Calu3 (cell line): Measurements from ENCODE around the gene WNT7B. TPM values are rescaled to one million over a fixed set of nuclear protein-coding genes. Genes with fewer than 3 reads are reported as not detected.

Experiments
- Bru-seq: library from RNA; stranded (reverse); fragments of 400-500 nt; gene quantifications from one replicate; lab custom pipeline; 2021; lab: Mats Ljungman, UMichigan
- BruChase-seq, 2 experiments: library from RNA; stranded (reverse); fragments of 400-500 nt; gene quantifications; one replicate each; lab custom pipeline; 2021; lab: Mats Ljungman, UMichigan
- BruUV-seq: library from RNA; stranded (reverse); fragments of 400-500 nt; replicated peaks from 2 replicates; lab custom pipeline; 2021; lab: Mats Ljungman, UMichigan
- CTCF ChIA-PET: fragments of 300-600 bp; sonication (Branson Sonifier 250); formaldehyde crosslinking; loops from one replicate; lab custom pipeline; 2022; ENCODE audit warnings: antibody characterized with exemption; lab: Charles Lee
- DNase-seq: peaks from one replicate; pipeline ENCODE4 v3.0.0; 2022
- H3K27ac Mint-ChIP-seq: one replicate; pipeline ENCODE4 v1.8.0; 2022; ENCODE audit warnings: mixed read lengths; ENCODE audit not compliant: unreplicated experiment
- H3K27me3 Mint-ChIP-seq: one replicate; pipeline ENCODE4 v1.8.0; 2022; ENCODE audit warnings: mixed read lengths; ENCODE audit not compliant: unreplicated experiment
- H3K36me3 Mint-ChIP-seq: one replicate; pipeline ENCODE4 v1.8.0; 2022; ENCODE audit warnings: mild to moderate bottlenecking, moderate library complexity, mixed read lengths; ENCODE audit not compliant: insufficient read depth, unreplicated experiment
- H3K4me1 Mint-ChIP-seq: one replicate; pipeline ENCODE4 v1.8.0; 2022; ENCODE audit warnings: mild to moderate bottlenecking, low read depth, mixed read lengths; ENCODE audit not compliant: unreplicated experiment
- H3K4me3 Mint-ChIP-seq: one replicate; pipeline ENCODE4 v1.8.0; 2022; ENCODE audit warnings: mild to moderate bottlenecking, low read depth, moderate library complexity, mixed read lengths; ENCODE audit not compliant: unreplicated experiment
- H3K9me3 Mint-ChIP-seq: one replicate; pipeline ENCODE4 v1.8.0; 2022; ENCODE audit warnings: low read depth, mixed read lengths; ENCODE audit not compliant: unreplicated experiment
- CTCF ChIP-seq: fragments of 200-600 bp; IDR thresholded peaks from one replicate; pipeline ENCODE4 v1.8.0; 2022; ENCODE audit warnings: antibody characterized with exemption; ENCODE audit not compliant: unreplicated experiment
- intact Hi-C: fragments of 100-400 bp; cut with micrococcal nuclease; formaldehyde crosslinking; loops from one replicate; pipeline ENCODE4 v1.10.0; 2022; ENCODE audit not compliant: unreplicated experiment
- long read RNA-seq: library from polyadenylated mRNA; stranded (forward); transcript quantifications from one replicate; pipeline ENCODE4 v2.0.0, GENCODE V29; 2022
- total RNA-seq: library from RNA; stranded (reverse); gene quantifications from 2 replicates; pipeline ENCODE4 v1.2.3, GENCODE V29; 2022

Gene WNT7B
- 97.0 and 100.0 TPM in 2 replicates for total RNA-seq
- percentile 76 among the genes with signal in this experiment for Bru-seq, nascent RNA
- BruChase-seq, experiment 1, labeled RNA remaining after a 6-hour chase = percentile 85 among the genes with signal in this experiment
- BruChase-seq, experiment 2, labeled RNA remaining after a 2-hour chase = percentile 83 among the genes with signal in this experiment
- long read RNA-seq, transcript WNT7B-201 (4 exons, 3,919 nt) = major isoform, 9 of 39 reads
- long read RNA-seq, partial matches to known transcripts = 1 of 39 reads
- long read RNA-seq, other reads (novel, unspliced or antisense) = 29 of 39 reads

GRCh38 chr22:45977003-45977411 lies at the start of gene WNT7B:
TSS of gene WNT7B (minus strand) at chr22:45977162. CDS start at chr22:45976754, 408 bp downstream.
- Mint-ChIP-seq H3K4me1 (peaks cover 22% of the 10 kb centered on the region), H3K36me3 (peaks cover 43% of the 10 kb centered on the region), H3K4me3 (no peak within 1 kb of the TSS), H3K27me3 (no peaks in the 10 kb centered on the region), H3K9me3 (no peaks in the 10 kb centered on the region), H3K27ac (no peak within 1 kb of the TSS)
- peak; percentile 84 for DNase-seq
- CTCF ChIA-PET = interaction anchor here (0.6 to 1.2 kb wide), 11 partner anchors 58 to 890 kb away, joined by 3 to 9 read pairs (median 5); no protein-coding TSS in a partner anchor
- BruUV-seq = no TSS peak
- TF ChIP-seq CTCF = no peak
- intact Hi-C loops = loop anchor here (1.0 to 2.0 kb wide), 2 partner anchors 332 to 399 kb away; no protein-coding TSS in a partner anchor

- Mint-ChIP-seq H3K27me3 (peaks cover 61% of the 10 kb centered on the region), H3K4me1 (peaks cover 12% of the 10 kb centered on the region), H3K4me3 (peak overlapping the region; percentile 63), H3K36me3 (peaks cover 6% of the 10 kb centered on the region), H3K27ac (peak overlapping the region; percentile 12), H3K9me3 (no peaks in the 10 kb centered on the region)
- BruUV-seq = no TSS peak
- intact Hi-C loops = no loop called here
- no peak for TF ChIP-seq CTCF
- CTCF ChIA-PET = no interaction called here
- no peak for DNase-seq
These were observed 49.3 kb upstream of the WNT7B start for GRCh38 chr22:46025973-46026898.

DNA sequence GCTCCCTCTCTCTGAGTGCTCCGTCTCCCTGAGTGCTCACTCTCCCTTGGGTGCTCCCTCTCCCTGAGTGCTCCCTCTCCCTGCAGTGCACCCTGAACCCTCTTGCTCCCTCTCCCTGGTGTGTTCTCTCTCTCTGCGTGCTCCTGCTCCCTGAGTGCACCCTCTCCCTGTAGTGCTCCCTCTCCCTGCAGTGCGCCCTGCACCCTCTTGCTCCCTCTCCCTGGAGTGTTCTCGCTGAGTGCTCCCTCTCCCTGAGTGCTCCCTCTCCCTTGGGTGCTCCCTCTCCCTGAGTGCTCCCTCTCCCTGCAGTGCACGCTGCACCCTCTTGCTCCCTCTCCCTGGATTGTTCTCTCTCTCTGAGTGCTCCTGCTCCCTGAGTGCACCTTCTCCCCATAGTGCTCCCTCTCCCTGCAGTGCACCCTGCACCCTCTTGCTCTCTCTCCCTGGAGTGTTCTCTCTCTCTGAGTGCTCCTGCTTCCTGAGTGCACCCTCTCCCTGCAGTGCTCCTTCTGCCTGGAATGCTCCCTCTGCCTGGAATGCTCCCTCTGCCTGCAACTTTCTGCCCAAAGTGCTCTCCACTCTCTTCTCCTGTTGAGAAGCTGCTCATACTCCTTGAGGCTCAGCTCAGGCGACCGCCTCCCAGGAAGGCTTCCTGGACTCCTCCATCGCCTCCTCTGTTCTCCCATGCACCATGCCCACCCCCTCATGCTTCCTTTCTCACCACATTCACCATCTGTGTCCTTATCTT lies 48.4 kb upstream of the WNT7B start:
- peaks cover 6% of the 10 kb centered on the region for H3K36me3 Mint-ChIP-seq
- CTCF ChIA-PET = interaction anchor here (0.6 kb wide), 3 partner anchors 10 to 58 kb away, joined by 3 to 4 read pairs (median 4); no protein-coding TSS in a partner anchor
- TF ChIP-seq CTCF = no peak
- no peak for DNase-seq
- no peak overlapping the region for H3K4me3 Mint-ChIP-seq
- intact Hi-C loops = no loop called here
- H3K4me1 Mint-ChIP-seq = peaks cover 12% of the 10 kb centered on the region
- H3K27ac Mint-ChIP-seq = no peak overlapping the region
- peaks cover 61% of the 10 kb centered on the region for H3K27me3 Mint-ChIP-seq
- no peaks in the 10 kb centered on the region for H3K9me3 Mint-ChIP-seq
- no TSS peak for BruUV-seq
